NT2/D1 (cell line): ENCODE data around the gene PDLIM7.

Source experiments
- SUZ12 ChIP-seq: IDR thresholded peaks from 2 replicates; pipeline ENCODE4 v1.6.1; 2011; ENCODE audit not compliant: insufficient read length, insufficient read depth; ENCODE audit errors: extremely low read depth
- YY1 ChIP-seq: IDR thresholded peaks from 2 replicates; pipeline ENCODE4 v1.6.1; 2011; ENCODE audit not compliant: insufficient read length, insufficient read depth
- ZNF274 ChIP-seq: IDR thresholded peaks from 2 replicates; pipeline ENCODE4 v1.6.1; 2011; ENCODE audit warnings: mild to moderate bottlenecking, low read depth, low read length

DNA sequence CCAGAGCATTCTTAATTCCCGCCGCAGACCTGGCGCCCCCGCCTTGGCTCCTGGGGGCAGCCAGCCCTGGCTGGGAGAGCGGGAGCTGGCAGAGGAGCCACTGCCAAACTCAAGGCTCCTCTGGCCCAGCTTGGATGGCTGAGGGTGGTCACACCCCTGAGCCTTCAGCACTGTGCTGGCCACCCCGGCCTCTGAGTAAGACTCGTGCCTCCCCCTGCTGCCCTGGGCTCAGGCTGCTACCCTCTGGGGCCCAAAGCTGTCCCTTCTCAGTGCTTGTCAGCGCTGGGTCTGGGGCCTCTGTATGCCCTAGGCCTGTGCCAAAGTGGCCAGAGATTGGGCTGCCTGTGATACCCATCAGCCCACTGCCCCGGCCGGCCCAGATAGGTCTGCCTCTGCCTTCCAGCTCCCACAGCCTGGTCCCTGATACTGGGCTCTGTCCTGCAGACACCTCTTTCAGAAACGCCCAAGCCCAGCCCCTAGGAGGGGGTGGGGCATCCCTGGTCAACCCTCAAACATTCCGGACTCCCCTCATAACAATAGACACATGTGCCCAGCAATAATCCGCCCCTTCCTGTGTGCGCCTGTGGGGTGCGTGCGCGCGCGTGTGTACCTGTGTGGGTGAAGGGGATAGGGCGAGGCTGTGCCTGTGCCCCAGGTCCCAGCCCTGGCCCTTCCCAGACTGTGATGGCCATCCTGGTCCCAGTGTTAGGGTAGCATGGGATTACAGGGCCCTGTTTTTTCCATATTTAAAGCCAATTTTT lies 55.2 kb downstream of the PDLIM7 start:
- TF ChIP-seq ZNF274 (no peak), YY1 (no peak), SUZ12 (no peak)
